Measurements from ENCODE around the gene VAC14. TPM values are rescaled to one million over a fixed set of nuclear protein-coding genes. Genes with fewer than 3 reads are reported as not detected.

Gene VAC14
- total and polyA plus RNA-seq, 2 experiments from 2014 or later = 42.3 to 77.7 TPM

- TF ChIP-seq ZNF114 (CRISPR knock-in tag; IDR thresholded peaks at IDR 0.05) = no peak
- TF ChIP-seq EZH2phosphoT487 (IDR thresholded peaks at IDR 0.05; ENCODE audit: unreplicated experiment) = no peak
- TF ChIP-seq CREB1 (CRISPR knock-in tag; IDR thresholded peaks at IDR 0.05; ENCODE audit: low read depth) = no peak
- TF ChIP-seq STAT1 (IDR thresholded peaks at IDR 0.05; ENCODE audit: unreplicated experiment) = no peak
- TF ChIP-seq EZH2 (IDR thresholded peaks at IDR 0.05; ENCODE audit: low read depth, unreplicated experiment) = no peak
Observed at GRCh38 chr16:70705056-70705455, 95.9 kb downstream of the VAC14 start (continued).

GRCh38 chr16:70704586-70704985 is 96.4 kb downstream of the VAC14 start:
- no peak overlapping the region for H2AFZ ChIP-seq
- H3K27me3 Mint-ChIP-seq (ENCODE audit: insufficient read depth, low read depth, poor library complexity) = peaks cover 26% of the 10 kb centered on the region

More at GRCh38 chr16:70704586-70704985, 96.4 kb downstream of the VAC14 start:
- no peaks in the 10 kb centered on the region for H3K27me3 ChIP-seq (ENCODE audit: insufficient read depth)
- no peaks in the 10 kb centered on the region for H3K36me3 ChIP-seq (ENCODE audit: insufficient read depth)
- ATAC-seq = no peak
- TF ChIP-seq REST (IDR thresholded peaks at IDR 0.05; ENCODE audit: unreplicated experiment) (no peak), JUNB (IDR thresholded peaks at IDR 0.05; ENCODE audit: unreplicated experiment) (no peak), ZNF114 (CRISPR knock-in tag; IDR thresholded peaks at IDR 0.05) (no peak), EZH2phosphoT487 (IDR thresholded peaks at IDR 0.05; ENCODE audit: unreplicated experiment) (no peak), ZNF331 (CRISPR knock-in tag; IDR thresholded peaks at IDR 0.05; ENCODE audit: low read depth) (no peak), ZNF462 (CRISPR knock-in tag; IDR thresholded peaks at IDR 0.05) (no peak), CREB1 (CRISPR knock-in tag; IDR thresholded peaks at IDR 0.05; ENCODE audit: low read depth) (no peak)
- peaks cover 7% of the 10 kb centered on the region; the same call in 1 of the 2 replicates for H3K4me1 ChIP-seq (ENCODE audit: insufficient read depth)
- no peak overlapping the region for H3K4me2 ChIP-seq
- no peak for DNase-seq (ENCODE audit: low spot score)
- Mint-ChIP-seq H3K27ac (no peak overlapping the region), H3K4me1 (peaks cover 48% of the 10 kb centered on the region), H3K4me3 (no peak overlapping the region), H3K9me3 (no peaks in the 10 kb centered on the region; the same call in 2 of the 3 replicates), H3K36me3 (ENCODE audit: low read depth) (no peaks in the 10 kb centered on the region)
- H3F3A ChIP-seq (replicated peaks; ENCODE audit: low read depth) = no peaks in the 10 kb centered on the region
- no peaks in the 10 kb centered on the region for H4K20me1 ChIP-seq (replicated peaks; ENCODE audit: insufficient read depth)
- H3K9me2 ChIP-seq (ENCODE audit: insufficient read depth) = no peaks in the 10 kb centered on the region
- H3K27ac ChIP-seq (ENCODE audit: low read depth) = no peak overlapping the region
- H3K4me3 ChIP-seq = no peak overlapping the region
- no peaks in the 10 kb centered on the region for H3K79me2 ChIP-seq (replicated peaks; ENCODE audit: insufficient read depth)

Measured in GM23338 (cell line).